Nephron progenitor cell (in vitro differentiated cells): ENCODE results near the gene HIP1R.

ENCODE experiments used
- DNase-seq: peaks from one replicate; pipeline ENCODE4 v3.0.0; 2021
- H3K27ac Mint-ChIP-seq: 2 replicates; pipeline ENCODE4 v1.8.0; 2021; ENCODE audit warnings: mild to moderate bottlenecking, moderate library complexity, mixed read lengths
- H3K27me3 Mint-ChIP-seq: 2 replicates; pipeline ENCODE4 v1.8.0; 2021; ENCODE audit warnings: mild to moderate bottlenecking, low read depth, mixed read lengths; ENCODE audit not compliant: poor library complexity
- H3K36me3 Mint-ChIP-seq: 2 replicates; pipeline ENCODE4 v1.8.0; 2021; ENCODE audit warnings: low read depth, mixed read lengths
- H3K4me1 Mint-ChIP-seq: 2 replicates; pipeline ENCODE4 v1.8.0; 2021; ENCODE audit warnings: mixed read lengths
- H3K4me3 Mint-ChIP-seq: 2 replicates; pipeline ENCODE4 v1.8.0; 2021; ENCODE audit warnings: mild to moderate bottlenecking, moderate library complexity, mixed read lengths
- H3K9me3 Mint-ChIP-seq: 2 replicates; pipeline ENCODE4 v1.8.0; 2021; ENCODE audit warnings: mild to moderate bottlenecking, moderate library complexity, mixed read lengths
- TF ChIP-seq, protein P1 (sequence below): fragments of 200-600 bp; sonication (generic); IDR thresholded peaks from 2 replicates; pipeline ENCODE4 v1.5.0; 2021; ENCODE audit warnings: antibody characterized with exemption

Gene HIP1R

DNA sequence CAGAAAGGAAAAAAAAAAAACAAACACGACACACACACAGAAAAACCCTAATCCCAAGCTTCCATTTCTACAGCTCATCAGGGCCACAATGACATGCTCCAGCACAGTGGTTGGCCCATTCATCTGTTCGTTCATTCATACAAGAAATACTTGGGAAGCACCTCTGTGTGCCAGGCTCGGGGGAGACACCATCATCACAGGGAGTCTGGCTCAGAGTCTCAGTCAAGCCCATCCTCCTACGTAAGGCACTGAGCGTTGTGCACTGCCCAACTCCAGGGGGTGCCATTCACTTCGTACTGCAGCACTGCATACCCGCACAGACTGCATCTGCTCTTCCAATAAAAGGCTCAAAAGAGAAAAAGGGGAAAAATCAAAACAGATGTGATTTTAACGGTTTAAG is 45.4 kb downstream of the HIP1R start:
- DNase-seq, result peak; percentile 39
- H3K27ac Mint-ChIP-seq, result peak overlapping the region; percentile 93
- TF ChIP-seq, protein P1, sequence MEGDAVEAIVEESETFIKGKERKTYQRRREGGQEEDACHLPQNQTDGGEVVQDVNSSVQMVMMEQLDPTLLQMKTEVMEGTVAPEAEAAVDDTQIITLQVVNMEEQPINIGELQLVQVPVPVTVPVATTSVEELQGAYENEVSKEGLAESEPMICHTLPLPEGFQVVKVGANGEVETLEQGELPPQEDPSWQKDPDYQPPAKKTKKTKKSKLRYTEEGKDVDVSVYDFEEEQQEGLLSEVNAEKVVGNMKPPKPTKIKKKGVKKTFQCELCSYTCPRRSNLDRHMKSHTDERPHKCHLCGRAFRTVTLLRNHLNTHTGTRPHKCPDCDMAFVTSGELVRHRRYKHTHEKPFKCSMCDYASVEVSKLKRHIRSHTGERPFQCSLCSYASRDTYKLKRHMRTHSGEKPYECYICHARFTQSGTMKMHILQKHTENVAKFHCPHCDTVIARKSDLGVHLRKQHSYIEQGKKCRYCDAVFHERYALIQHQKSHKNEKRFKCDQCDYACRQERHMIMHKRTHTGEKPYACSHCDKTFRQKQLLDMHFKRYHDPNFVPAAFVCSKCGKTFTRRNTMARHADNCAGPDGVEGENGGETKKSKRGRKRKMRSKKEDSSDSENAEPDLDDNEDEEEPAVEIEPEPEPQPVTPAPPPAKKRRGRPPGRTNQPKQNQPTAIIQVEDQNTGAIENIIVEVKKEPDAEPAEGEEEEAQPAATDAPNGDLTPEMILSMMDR, result peak; percentile 42
- peak overlapping the region; percentile 14 for H3K4me3 Mint-ChIP-seq
- H3K9me3 Mint-ChIP-seq, result no peaks in the 10 kb centered on the region
- peaks cover 63% of the 10 kb centered on the region for H3K4me1 Mint-ChIP-seq
- H3K36me3 Mint-ChIP-seq, result peaks cover 5% of the 10 kb centered on the region
- peaks cover 6% of the 10 kb centered on the region for H3K27me3 Mint-ChIP-seq

DNA sequence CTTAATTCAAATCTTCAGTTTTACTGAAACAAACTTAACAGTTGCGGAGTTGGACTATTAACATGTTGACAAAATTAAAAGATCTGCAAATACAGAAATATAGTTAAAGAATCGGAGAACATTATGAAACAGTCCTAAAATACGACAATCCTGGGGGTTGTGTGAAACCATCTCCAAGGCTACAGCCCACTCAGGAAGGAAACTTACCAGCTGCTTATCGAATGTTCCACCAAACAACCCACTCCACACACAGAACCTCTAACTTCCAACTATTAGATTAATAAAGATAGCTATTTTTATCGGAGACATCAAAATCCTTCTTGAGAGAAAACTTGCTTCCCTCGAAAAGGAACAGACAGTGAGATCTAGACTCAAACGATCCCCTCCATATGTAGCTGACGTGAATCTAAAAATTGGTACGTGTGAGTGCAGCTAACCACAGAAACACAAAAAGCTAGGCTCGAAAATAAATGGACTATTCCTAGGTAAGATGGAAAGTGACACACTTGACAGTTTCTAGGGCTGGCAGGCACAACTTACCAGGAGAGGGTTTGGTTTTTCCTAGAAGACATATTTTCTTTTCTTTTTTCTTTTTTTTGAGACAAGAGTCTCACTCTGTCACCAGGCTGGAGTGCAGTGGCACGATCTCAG is 47.8 kb downstream of the HIP1R start:
- Mint-ChIP-seq H3K36me3 (peaks cover 5% of the 10 kb centered on the region), H3K4me3 (no peak overlapping the region), H3K4me1 (peaks cover 60% of the 10 kb centered on the region), H3K27me3 (no peaks in the 10 kb centered on the region), H3K9me3 (no peaks in the 10 kb centered on the region), H3K27ac (no peak overlapping the region)
- no peak for DNase-seq
- TF ChIP-seq, protein P1, result no peak

DNA sequence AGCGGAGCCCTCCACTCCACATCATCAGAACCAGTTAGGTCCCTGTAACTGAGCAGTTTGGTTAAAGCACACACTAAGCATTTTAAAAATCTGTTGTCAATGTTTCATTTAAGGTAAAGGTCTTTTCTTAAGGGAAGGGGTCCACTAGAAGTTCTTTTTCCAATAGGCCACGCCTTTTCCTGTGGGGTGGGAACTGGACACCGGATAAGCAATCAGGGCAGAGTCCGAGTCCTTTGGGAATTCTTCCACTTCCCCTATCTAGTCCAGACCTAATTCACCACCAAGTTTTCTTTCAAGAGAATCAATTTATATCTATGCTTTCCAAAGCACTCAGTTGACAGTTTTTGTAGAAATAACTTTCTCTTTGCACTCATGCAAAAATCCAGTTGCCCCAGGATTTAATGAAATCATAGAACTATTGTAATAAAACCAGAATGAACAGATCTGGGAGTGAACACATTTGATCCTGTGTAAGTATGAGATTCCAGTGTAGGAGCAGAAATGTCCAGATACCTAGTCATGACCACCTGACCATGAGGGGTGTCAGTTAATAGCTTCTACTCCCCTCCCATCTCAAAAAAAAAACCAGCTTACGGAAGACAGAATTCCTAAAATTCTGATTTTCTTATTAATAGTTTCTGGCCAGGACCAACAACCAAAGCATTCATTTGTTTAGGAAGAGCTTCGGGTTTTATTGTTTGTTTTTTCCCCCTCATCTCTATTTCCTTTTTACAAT is 49.0 kb downstream of the HIP1R start:
- no peaks in the 10 kb centered on the region for H3K9me3 Mint-ChIP-seq
- DNase-seq, result no peak
- no peak overlapping the region for H3K4me3 Mint-ChIP-seq
- TF ChIP-seq, protein P1, result no peak
- no peak overlapping the region for H3K27ac Mint-ChIP-seq
- peaks cover 66% of the 10 kb centered on the region for H3K4me1 Mint-ChIP-seq
- no peaks in the 10 kb centered on the region for H3K27me3 Mint-ChIP-seq
- peaks cover 5% of the 10 kb centered on the region for H3K36me3 Mint-ChIP-seq

DNA sequence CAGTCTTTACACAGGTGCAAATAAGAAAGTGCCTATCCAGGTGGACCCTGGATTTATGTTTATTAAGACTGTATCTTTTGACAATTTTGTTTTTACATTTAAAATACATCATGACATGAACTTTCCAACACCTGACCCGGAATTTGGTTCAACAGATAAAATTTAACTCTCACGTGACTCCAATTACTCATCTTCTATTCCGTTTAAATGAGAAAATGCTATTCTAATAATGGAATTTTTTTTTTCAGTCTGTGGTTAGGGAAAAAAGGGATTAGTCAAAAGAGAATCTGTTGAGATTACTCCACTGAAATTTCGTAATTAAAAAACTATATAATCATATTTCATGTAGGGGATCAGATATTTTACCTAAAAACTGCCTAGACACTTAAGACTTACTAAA is 49.6 kb downstream of the HIP1R start:
- Mint-ChIP-seq H3K36me3 (peaks cover 5% of the 10 kb centered on the region), H3K4me1 (peaks cover 65% of the 10 kb centered on the region), H3K27ac (no peak overlapping the region), H3K27me3 (no peaks in the 10 kb centered on the region), H3K9me3 (no peaks in the 10 kb centered on the region), H3K4me3 (no peak overlapping the region)
- DNase-seq, result no peak
- TF ChIP-seq, protein P1, result no peak

DNA sequence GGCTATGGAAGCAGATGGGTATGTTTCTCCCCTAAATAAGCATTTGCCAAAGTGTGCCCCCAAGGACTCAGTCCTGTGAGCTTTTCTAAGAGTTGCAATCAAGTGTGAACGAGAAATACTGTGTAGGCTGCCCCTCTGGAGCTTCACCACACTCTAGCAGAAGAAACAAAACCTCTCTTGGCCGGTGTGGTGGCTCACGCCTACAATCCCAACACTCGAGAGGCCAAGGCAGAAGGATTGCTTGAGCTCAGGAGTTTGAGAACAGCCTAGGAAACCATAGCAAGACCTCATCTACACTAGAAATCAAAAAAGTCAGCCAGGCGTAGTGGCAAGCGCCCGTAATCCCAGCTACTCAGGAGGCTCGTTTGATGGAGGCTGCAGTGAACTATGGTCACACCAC is 50.9 kb downstream of the HIP1R start:
- TF ChIP-seq, protein P1, result no peak
- no peaks in the 10 kb centered on the region for H3K9me3 Mint-ChIP-seq
- DNase-seq, result no peak
- H3K27ac Mint-ChIP-seq, result no peak overlapping the region
- H3K36me3 Mint-ChIP-seq, result peaks cover 5% of the 10 kb centered on the region
- no peak overlapping the region for H3K4me3 Mint-ChIP-seq
- no peaks in the 10 kb centered on the region for H3K27me3 Mint-ChIP-seq
- H3K4me1 Mint-ChIP-seq, result peaks cover 60% of the 10 kb centered on the region
